Transverse colon (tissue), 4 donors: ENCODE measurements around the gene MOCS1.

ENCODE experiments used
- EP300 ChIP-seq: sonication (generic); formaldehyde crosslinking; IDR thresholded peaks from one replicate; pipeline ENCODE4 v1.6.1; 2017; ENCODE audit warnings: antibody characterized with exemption, low read depth
- POLR2A ChIP-seq: fragments of 450-650 bp; IDR thresholded peaks from one replicate; pipeline ENCODE4 v1.6.1; 2016; ENCODE audit warnings: antibody characterized with exemption, mild to moderate bottlenecking, moderate library complexity
- POLR2AphosphoS5 ChIP-seq, 3 donors: sonication (generic); formaldehyde crosslinking; IDR thresholded peaks; one replicate each; pipeline ENCODE4 v1.6.1; 2016; ENCODE audit warnings: antibody characterized with exemption in 3 of 3
- TF ChIP-seq, protein P1 (sequence below), 5 experiments: fragments of 200-600 bp in 3 of 5; fragments of 450-650 bp in 2 of 5; sonication (generic) in 3 of 5; IDR thresholded peaks; 1 replicate in 2 of 5; 2 replicates in 3 of 5; pipeline ENCODE4 v1.5.1; 2016 to 2017; ENCODE audit warnings: antibody characterized with exemption in 5 of 5, inconsistent platforms in 3 of 5, mild to moderate bottlenecking in 2 of 5, moderate library complexity in 1 of 5

DNA sequence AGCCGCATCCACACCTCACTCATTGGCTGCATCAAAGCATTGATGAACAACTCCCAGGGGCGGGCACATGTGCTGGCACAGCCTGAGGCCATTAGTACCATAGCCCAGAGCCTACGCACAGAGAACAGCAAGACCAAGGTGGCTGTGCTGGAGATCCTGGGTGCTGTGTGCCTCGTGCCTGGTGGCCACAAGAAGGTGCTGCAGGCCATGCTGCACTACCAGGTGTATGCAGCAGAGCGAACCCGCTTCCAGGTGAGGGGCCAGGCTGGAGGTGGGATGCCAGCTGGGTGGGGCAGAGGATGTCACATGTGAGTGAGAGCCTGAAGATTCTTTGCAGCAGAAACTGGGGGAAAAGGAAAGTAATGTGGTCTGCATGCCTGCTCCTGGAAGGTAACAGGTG is 66.7 kb downstream of the MOCS1 start:
- TF ChIP-seq, protein P1, sequence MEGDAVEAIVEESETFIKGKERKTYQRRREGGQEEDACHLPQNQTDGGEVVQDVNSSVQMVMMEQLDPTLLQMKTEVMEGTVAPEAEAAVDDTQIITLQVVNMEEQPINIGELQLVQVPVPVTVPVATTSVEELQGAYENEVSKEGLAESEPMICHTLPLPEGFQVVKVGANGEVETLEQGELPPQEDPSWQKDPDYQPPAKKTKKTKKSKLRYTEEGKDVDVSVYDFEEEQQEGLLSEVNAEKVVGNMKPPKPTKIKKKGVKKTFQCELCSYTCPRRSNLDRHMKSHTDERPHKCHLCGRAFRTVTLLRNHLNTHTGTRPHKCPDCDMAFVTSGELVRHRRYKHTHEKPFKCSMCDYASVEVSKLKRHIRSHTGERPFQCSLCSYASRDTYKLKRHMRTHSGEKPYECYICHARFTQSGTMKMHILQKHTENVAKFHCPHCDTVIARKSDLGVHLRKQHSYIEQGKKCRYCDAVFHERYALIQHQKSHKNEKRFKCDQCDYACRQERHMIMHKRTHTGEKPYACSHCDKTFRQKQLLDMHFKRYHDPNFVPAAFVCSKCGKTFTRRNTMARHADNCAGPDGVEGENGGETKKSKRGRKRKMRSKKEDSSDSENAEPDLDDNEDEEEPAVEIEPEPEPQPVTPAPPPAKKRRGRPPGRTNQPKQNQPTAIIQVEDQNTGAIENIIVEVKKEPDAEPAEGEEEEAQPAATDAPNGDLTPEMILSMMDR (IDR thresholded peaks at IDR 0.05), result peak in 2 of 5 experiments; percentile 19 to 31
- TF ChIP-seq POLR2A, result no peak
- TF ChIP-seq EP300, result no peak
- no peak for TF ChIP-seq POLR2AphosphoS5 (IDR thresholded peaks at IDR 0.05)
